SK-N-SH (cell line): Measurements from ENCODE around the gene CYFIP2. TPM values are rescaled to one million over a fixed set of nuclear protein-coding genes. Genes with fewer than 3 reads are reported as not detected.

Source experiments
- CTCF ChIA-PET: fragments of 300-600, 350-600 bp; formaldehyde crosslinking; extraction: SDS; loops from one replicate; lab custom pipeline; 2021; lab: Yijun Ruan, JAX
- POLR2A ChIA-PET: fragments of 350-600 bp; sonication (Branson Sonifier 250); formaldehyde crosslinking; extraction: SDS; loops from one replicate; lab custom pipeline; 2020; ENCODE audit warnings: antibody characterized with exemption, inconsistent platforms; lab: Yijun Ruan, JAX
- DNase-seq: peaks from one replicate; pipeline ENCODE4 v3.0.0; 2012
- H2AFZ ChIP-seq: fragments of 200-600 bp; sonication (generic); 2 replicates; pipeline ENCODE4 v1.8.1; 2016; ENCODE audit warnings: antibody characterized with exemption, mild to moderate bottlenecking, low read depth
- H3F3A ChIP-seq: fragments of 200-600 bp; sonication (generic); replicated peaks from 2 replicates; pipeline ENCODE3; 2016; ENCODE audit warnings: antibody characterized with exemption, mild to moderate bottlenecking; ENCODE audit not compliant: insufficient read depth
- H3K27ac ChIP-seq, 2 experiments: fragments of 200-500 bp in 1 of 2; fragments of 200-600 bp in 1 of 2; sonication (Bioruptor generic) in 1 of 2; sonication (generic), shearing (Covaris generic) in 1 of 2; 2 replicates each; pipeline versions ENCODE4 v1.5.1 to v1.6.1; 2014 to 2016; ENCODE audit warnings: low read depth in 2 of 2, inconsistent platforms in 1 of 2, low read length in 1 of 2, mild to moderate bottlenecking in 1 of 2, mixed read lengths in 1 of 2
- H3K27me3 ChIP-seq: fragments of 200-600 bp; sonication (generic), shearing (Covaris generic); 2 replicates; pipeline ENCODE4 v1.6.1; 2016; ENCODE audit warnings: mixed run types; ENCODE audit not compliant: insufficient read depth
- H3K36me3 ChIP-seq, 2 experiments: fragments of 200-500 bp in 1 of 2; fragments of 200-600 bp in 1 of 2; sonication (Bioruptor generic) in 1 of 2; sonication (generic) in 1 of 2; replicated peaks in 1 of 2; 2 replicates each; pipeline versions ENCODE3 to v1.5.1; 2014 to 2016; ENCODE audit warnings: low read length in 1 of 2, mild to moderate bottlenecking in 1 of 2; ENCODE audit not compliant: insufficient read depth in 2 of 2, control insufficient read depth in 1 of 2
- H3K4me1 ChIP-seq, 2 experiments: fragments of 200-500 bp in 1 of 2; fragments of 200-600 bp in 1 of 2; sonication (Bioruptor generic) in 1 of 2; sonication (generic), shearing (Covaris generic) in 1 of 2; 2 replicates each; pipeline versions ENCODE4 v1.5.1 to v1.6.1; 2014 to 2016; ENCODE audit warnings: low read depth in 1 of 2, low read length in 1 of 2, mixed run types in 1 of 2; ENCODE audit not compliant: insufficient read depth in 2 of 2, control insufficient read depth in 1 of 2
- H3K4me2 ChIP-seq: fragments of 200-600 bp; sonication (generic), shearing (Covaris generic); 2 replicates; pipeline ENCODE4 v1.6.1; 2017; ENCODE audit warnings: mixed run types
- H3K4me3 ChIP-seq, 2 experiments: fragments of 200-500 bp in 1 of 2; fragments of 200-600 bp in 1 of 2; sonication (Bioruptor generic) in 1 of 2; sonication (generic), shearing (Covaris generic) in 1 of 2; 2 replicates each; pipeline versions ENCODE4 v1.5.1 to v1.8.1; 2014 to 2016; ENCODE audit warnings: low read depth in 2 of 2, inconsistent platforms in 1 of 2, low read length in 1 of 2, mild to moderate bottlenecking in 1 of 2, mixed read lengths in 1 of 2, moderate library complexity in 1 of 2
- H3K79me2 ChIP-seq: fragments of 200-600 bp; sonication (generic); 2 replicates; pipeline ENCODE4 v1.8.1; 2017; ENCODE audit warnings: mild to moderate bottlenecking; ENCODE audit not compliant: insufficient read depth
- H3K9ac ChIP-seq: fragments of 200-600 bp; sonication (generic); 2 replicates; pipeline ENCODE4 v1.6.1; 2017; ENCODE audit warnings: mixed run types
- H3K9me2 ChIP-seq: fragments of 200-600 bp; sonication (generic); 2 replicates; pipeline ENCODE4 v1.6.1; 2017; ENCODE audit warnings: mixed run types
- H3K9me3 ChIP-seq: fragments of 200-600 bp; sonication (generic); 2 replicates; pipeline ENCODE4 v1.6.1; 2017; ENCODE audit warnings: mixed run types, mild to moderate bottlenecking, moderate library complexity
- H4K20me1 ChIP-seq: fragments of 200-600 bp; sonication (generic); 2 replicates; pipeline ENCODE4 v1.6.1; 2017; ENCODE audit warnings: mild to moderate bottlenecking, mixed run types; ENCODE audit not compliant: insufficient read depth
- CTCF ChIP-seq: fragments of 200-600 bp; sonication (generic); IDR thresholded peaks from 2 replicates; pipeline ENCODE4 v1.6.1; 2017; ENCODE audit warnings: antibody characterized with exemption, mild to moderate bottlenecking, moderate library complexity
- EP300 ChIP-seq, 2 experiments: IDR thresholded peaks; 2 replicates each; pipeline versions ENCODE4 v1.4.0 to v1.6.1; 2012; ENCODE audit warnings: borderline replicate concordance in 1 of 2, low read depth in 1 of 2, low read length in 1 of 2
- EZH2phosphoT487 ChIP-seq: fragments of 200-600 bp; sonication (generic); IDR thresholded peaks from 2 replicates; pipeline ENCODE4 v1.6.1; 2017; ENCODE audit warnings: low read depth, mixed run types, mild to moderate bottlenecking, antibody characterized with exemption, moderate library complexity, borderline replicate concordance
- FOXJ3 ChIP-seq: sonication (generic); formaldehyde crosslinking; IDR thresholded peaks from 2 replicates; pipeline ENCODE4 v1.5.1; 2020; ENCODE audit warnings: mild to moderate bottlenecking, missing genetic modification reagents
- GATA2 ChIP-seq: sonication (generic); formaldehyde crosslinking; IDR thresholded peaks from 2 replicates; pipeline ENCODE4 v1.5.0; 2020; ENCODE audit warnings: mild to moderate bottlenecking, missing genetic modification reagents
- JUND ChIP-seq: IDR thresholded peaks from 2 replicates; pipeline ENCODE4 v1.4.0; 2012
- MAX ChIP-seq: IDR thresholded peaks from 2 replicates; pipeline ENCODE4 v1.4.0; 2012; ENCODE audit warnings: low read depth
- MXI1 ChIP-seq: IDR thresholded peaks from 2 replicates; pipeline ENCODE4 v1.6.1; 2012; ENCODE audit warnings: mild to moderate bottlenecking, low read depth, low read length, improper control_type of control experiment
- PBX3 ChIP-seq: IDR thresholded peaks from 2 replicates; pipeline ENCODE4; 2012
- RAD21 ChIP-seq: IDR thresholded peaks from 2 replicates; pipeline ENCODE4 v1.6.1; 2012; ENCODE audit warnings: mild to moderate bottlenecking, low read length
- RCOR1 ChIP-seq: fragments of 150-350 bp; IDR thresholded peaks from 2 replicates; pipeline ENCODE4 v1.6.1; 2017; ENCODE audit warnings: antibody characterized with exemption, low read length
- SMC3 ChIP-seq: IDR thresholded peaks from 2 replicates; pipeline ENCODE4 v1.6.1; 2012; ENCODE audit warnings: low read depth, low read length, improper control_type of control experiment
- TCF12 ChIP-seq: IDR thresholded peaks from 2 replicates; pipeline ENCODE4 v1.4.0; 2012
- TEAD4 ChIP-seq: IDR thresholded peaks from 2 replicates; pipeline ENCODE4 v1.4.0; 2012; ENCODE audit warnings: mild to moderate bottlenecking, borderline replicate concordance; ENCODE audit not compliant: insufficient read depth
- USF2 ChIP-seq: fragments of 150-350 bp; IDR thresholded peaks from 2 replicates; pipeline ENCODE4 v1.6.1; 2017; ENCODE audit warnings: antibody characterized with exemption, low read length, low read depth, borderline replicate concordance
- WGBS: methylation state at CpG from one replicate; pipeline ENCODE4 v1.1.6; 2017; ENCODE audit warnings: low lambda C conversion rate; 5-methylcytosine and 5-hydroxymethylcytosine counted together
- polyA plus RNA-seq, 3 experiments: library from polyadenylated mRNA; depleted of rRNA; stranded (reverse); fragments of >200 nt; gene quantifications; 2 replicates each; pipeline ENCODE4 v1.2.3, GENCODE V29; 2012
- TF ChIP-seq, protein P1 (sequence below): IDR thresholded peaks from 2 replicates; pipeline ENCODE4 v1.4.0; 2012; ENCODE audit warnings: low read depth, borderline replicate concordance
- TF ChIP-seq, protein P2 (sequence below): fragments of 150-350 bp; IDR thresholded peaks from 2 replicates; pipeline ENCODE4 v1.6.1; 2016; ENCODE audit warnings: mild to moderate bottlenecking, low read depth, low read length

Gene CYFIP2
- polyA plus RNA-seq, 1 of the 3 experiments (the other 2 are of a cell fraction), result 20.1 TPM

DNA sequence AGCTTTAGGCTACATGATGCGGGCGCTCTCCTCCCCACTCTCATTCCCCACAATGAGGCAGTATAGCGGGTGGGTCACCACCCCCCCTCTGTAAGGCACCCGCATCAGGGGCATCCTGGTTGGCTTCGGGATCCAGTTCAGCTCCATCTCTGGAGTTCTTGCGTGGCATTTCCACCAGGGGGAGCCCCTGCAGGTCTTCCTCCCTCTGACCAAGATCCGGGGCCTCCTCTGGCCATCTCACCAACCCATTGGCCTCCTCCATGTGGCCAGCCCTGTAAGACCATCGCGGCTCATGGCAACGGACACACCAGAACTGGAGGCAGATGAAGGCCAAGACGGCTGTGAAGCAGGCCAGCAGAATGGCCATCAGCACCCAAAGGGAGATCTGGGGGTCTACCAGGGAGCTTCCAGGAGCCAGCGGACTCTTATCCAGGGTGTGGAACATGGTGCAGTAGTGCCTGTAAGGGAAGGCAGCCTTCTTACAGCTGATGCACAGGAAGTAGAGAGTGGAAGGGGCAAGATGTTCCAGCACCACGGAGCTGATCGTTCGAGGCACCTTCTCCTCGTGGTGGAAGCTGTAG lies 77.0 kb downstream of the CYFIP2 start:
- peak; percentile 62 for DNase-seq
- peak; percentile 57 for TF ChIP-seq CTCF
- TF ChIP-seq FOXJ3 (CRISPR knock-in tag), result no peak
- peak; percentile 50 for TF ChIP-seq RAD21
- no peak for TF ChIP-seq TCF12
- no peak for TF ChIP-seq USF2
- peak; percentile 45; the same call in 1 of the 2 replicates for TF ChIP-seq SMC3

GRCh38 chr5:157343842-157344790 lies 78.2 kb downstream of the CYFIP2 start:
- ChIA-PET POLR2A (no interaction called here), CTCF (interaction anchor here (0.7 to 8.6 kb wide), 8 partner anchors 8 to 141 kb away, joined by 3 to 46 read pairs (median 6); no protein-coding TSS in a partner anchor)
- H3K27me3 ChIP-seq, result no peaks in the 10 kb centered on the region
- H2AFZ ChIP-seq, result no peak overlapping the region
- H3K9me3 ChIP-seq, result no peaks in the 10 kb centered on the region
- no peak overlapping the region for H3K4me2 ChIP-seq
- H3K79me2 ChIP-seq, result no peaks in the 10 kb centered on the region
- DNase-seq, result no peak
- H3K9me2 ChIP-seq, result no peaks in the 10 kb centered on the region
- H4K20me1 ChIP-seq, result no peaks in the 10 kb centered on the region
- WGBS, result 97% methylated on average over 14 of the region's 14 CpGs
- H3K36me3 ChIP-seq, result peaks cover 0 to 17% of the 10 kb centered on the region in 2 experiments
- no peak overlapping the region for H3K4me3 ChIP-seq
- H3K27ac ChIP-seq, result no peak overlapping the region
- H3F3A ChIP-seq, result no peaks in the 10 kb centered on the region
- H3K4me1 ChIP-seq, result no peaks in the 10 kb centered on the region
- no peak overlapping the region for H3K9ac ChIP-seq
- TF ChIP-seq USF2 (no peak), MAX (no peak), EZH2phosphoT487 (no peak), RCOR1 (no peak), SMC3 (no peak), GATA2 (CRISPR knock-in tag) (no peak), JUND (no peak), EP300 (IDR thresholded peaks at IDR 0.05; ENCODE audit: borderline replicate concordance in 1 of 2, low read depth in 1 of 2, low read length in 1 of 2) (no peak), TEAD4 (no peak), PBX3 (no peak), MXI1 (no peak)
- TF ChIP-seq, protein P1, sequence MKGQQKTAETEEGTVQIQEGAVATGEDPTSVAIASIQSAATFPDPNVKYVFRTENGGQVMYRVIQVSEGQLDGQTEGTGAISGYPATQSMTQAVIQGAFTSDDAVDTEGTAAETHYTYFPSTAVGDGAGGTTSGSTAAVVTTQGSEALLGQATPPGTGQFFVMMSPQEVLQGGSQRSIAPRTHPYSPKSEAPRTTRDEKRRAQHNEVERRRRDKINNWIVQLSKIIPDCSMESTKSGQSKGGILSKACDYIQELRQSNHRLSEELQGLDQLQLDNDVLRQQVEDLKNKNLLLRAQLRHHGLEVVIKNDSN, result no peak
- TF ChIP-seq, protein P2, sequence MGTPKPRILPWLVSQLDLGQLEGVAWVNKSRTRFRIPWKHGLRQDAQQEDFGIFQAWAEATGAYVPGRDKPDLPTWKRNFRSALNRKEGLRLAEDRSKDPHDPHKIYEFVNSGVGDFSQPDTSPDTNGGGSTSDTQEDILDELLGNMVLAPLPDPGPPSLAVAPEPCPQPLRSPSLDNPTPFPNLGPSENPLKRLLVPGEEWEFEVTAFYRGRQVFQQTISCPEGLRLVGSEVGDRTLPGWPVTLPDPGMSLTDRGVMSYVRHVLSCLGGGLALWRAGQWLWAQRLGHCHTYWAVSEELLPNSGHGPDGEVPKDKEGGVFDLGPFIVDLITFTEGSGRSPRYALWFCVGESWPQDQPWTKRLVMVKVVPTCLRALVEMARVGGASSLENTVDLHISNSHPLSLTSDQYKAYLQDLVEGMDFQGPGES, result no peak

More for the DNA sequence above, 77.0 kb downstream of the CYFIP2 start:
- Histone ChIP-seq H3K79me2 (no peaks in the 10 kb centered on the region), H3K4me3 (no peak overlapping the region), H3K36me3 (peaks cover 0 to 17% of the 10 kb centered on the region in 2 experiments), H3K27ac (no peak overlapping the region), H3F3A (no peaks in the 10 kb centered on the region), H3K4me1 (no peaks in the 10 kb centered on the region), H3K9me2 (no peaks in the 10 kb centered on the region), H3K9me3 (no peaks in the 10 kb centered on the region), H2AFZ (no peak overlapping the region), H3K4me2 (no peak overlapping the region), H3K27me3 (no peaks in the 10 kb centered on the region), H3K9ac (no peak overlapping the region), H4K20me1 (no peaks in the 10 kb centered on the region)
- WGBS, result 80% methylated on average over 7 of the region's 16 CpGs
- CTCF ChIA-PET, result interaction anchor here (0.6 to 8.6 kb wide), 19 partner anchors 8 to 401 kb away, joined by 3 to 46 read pairs (median 4); partner anchors contain the start of gene LSM11
- POLR2A ChIA-PET, result no interaction called here
